Loucy (cell line): ENCODE data around the gene FOXO6.

Source experiments
- H2AFZ ChIP-seq: fragments of 200-600 bp; sonication (generic); 2 replicates; pipeline ENCODE4 v1.6.0; 2016; ENCODE audit warnings: antibody characterized with exemption, mild to moderate bottlenecking, low read length, moderate library complexity
- H3F3A ChIP-seq: fragments of 200-600 bp; 2 replicates; pipeline ENCODE4 v1.6.0; 2016; ENCODE audit warnings: antibody characterized with exemption, low read depth, mild to moderate bottlenecking
- H3K27me3 ChIP-seq: fragments of 200-600 bp; sonication (generic); 2 replicates; pipeline ENCODE4 v1.6.1; 2014; ENCODE audit warnings: low read length, mild to moderate bottlenecking; ENCODE audit not compliant: insufficient read depth, poor library complexity, severe bottlenecking
- H3K36me3 ChIP-seq: fragments of 200-600 bp; sonication (generic); 2 replicates; pipeline ENCODE4 v1.6.1; 2016; ENCODE audit warnings: low read length; ENCODE audit not compliant: insufficient read depth
- H3K4me1 ChIP-seq: fragments of 200-600 bp; sonication (generic); 2 replicates; pipeline ENCODE4 v1.5.1; 2014; ENCODE audit warnings: low read length, mild to moderate bottlenecking; ENCODE audit not compliant: insufficient read depth, poor library complexity, severe bottlenecking
- H3K4me2 ChIP-seq: fragments of 200-600 bp; sonication (generic); 2 replicates; pipeline ENCODE4 v1.6.0; 2014; ENCODE audit warnings: antibody characterized with exemption, low read length, low read depth, mild to moderate bottlenecking; ENCODE audit not compliant: poor library complexity, severe bottlenecking
- H3K4me3 ChIP-seq: fragments of 200-600 bp; sonication (generic); 2 replicates; pipeline ENCODE4 v1.5.1; 2014; ENCODE audit warnings: low read length, mild to moderate bottlenecking, mixed read lengths; ENCODE audit not compliant: poor library complexity, severe bottlenecking
- H3K79me2 ChIP-seq: fragments of 200-600 bp; sonication (generic); 2 replicates; pipeline ENCODE4 v1.6.1; 2014; ENCODE audit warnings: low read length; ENCODE audit not compliant: insufficient read depth
- H3K9ac ChIP-seq: fragments of 200-600 bp; sonication (generic); 2 replicates; pipeline ENCODE4 v1.6.0; 2014; ENCODE audit warnings: mild to moderate bottlenecking, low read depth, low read length, moderate library complexity; ENCODE audit not compliant: poor library complexity, severe bottlenecking
- H3K9me2 ChIP-seq: fragments of 200-600 bp; sonication (generic); replicated peaks from 2 replicates; pipeline ENCODE4 v1.6.1; 2016; ENCODE audit warnings: low read depth, low read length, mixed read lengths
- H3K9me3 ChIP-seq: fragments of 200-600 bp; sonication (generic); 2 replicates; pipeline ENCODE4 v1.6.1; 2014; ENCODE audit warnings: mild to moderate bottlenecking, antibody characterized with exemption, low read length, low read depth; ENCODE audit not compliant: insufficient read depth
- H4K20me1 ChIP-seq: fragments of 200-600 bp; sonication (generic); 2 replicates; pipeline ENCODE4 v1.6.0; 2014; ENCODE audit warnings: antibody characterized with exemption, low read length, mild to moderate bottlenecking; ENCODE audit not compliant: insufficient read depth, poor library complexity, severe bottlenecking
- CTCF ChIP-seq: fragments of 200-600 bp; sonication (generic); conservative IDR thresholded peaks from 2 replicates; pipeline ENCODE4 v1.5.1; 2014; ENCODE audit warnings: mild to moderate bottlenecking, antibody characterized with exemption, low read length
- EZH2phosphoT487 ChIP-seq: fragments of 200-600 bp; IDR thresholded peaks from 2 replicates; pipeline ENCODE4 v1.6.1; 2018; ENCODE audit warnings: antibody characterized with exemption, mild to moderate bottlenecking, moderate library complexity, borderline replicate concordance

FOXO6 gene

GRCh38 chr1:41374711-41375110 is 13.5 kb downstream of the FOXO6 start:
- Histone ChIP-seq H3K4me3 (no peak overlapping the region), H3K9me3 (no peaks in the 10 kb centered on the region), H3K9ac (no peak overlapping the region), H2AFZ (no peak overlapping the region), H3K9me2 (no peaks in the 10 kb centered on the region), H3F3A (no peaks in the 10 kb centered on the region), H4K20me1 (no peaks in the 10 kb centered on the region), H3K36me3 (no peaks in the 10 kb centered on the region), H3K4me1 (peaks cover 45% of the 10 kb centered on the region), H3K79me2 (peaks cover 10% of the 10 kb centered on the region; the same call in 1 of the 2 replicates), H3K4me2 (no peak overlapping the region), H3K27me3 (no peaks in the 10 kb centered on the region)
- TF ChIP-seq EZH2phosphoT487 (no peak), CTCF (no peak)

- no peaks in the 10 kb centered on the region for H3F3A ChIP-seq
- H3K79me2 ChIP-seq, result peaks cover 10% of the 10 kb centered on the region; the same call in 1 of the 2 replicates
- no peaks in the 10 kb centered on the region for H3K36me3 ChIP-seq
- no peak for TF ChIP-seq EZH2phosphoT487
- no peak for TF ChIP-seq CTCF
- no peak overlapping the region for H3K4me3 ChIP-seq
- H3K9me3 ChIP-seq, result no peaks in the 10 kb centered on the region
- no peak overlapping the region for H3K9ac ChIP-seq
- H3K4me1 ChIP-seq, result peaks cover 29% of the 10 kb centered on the region
- H3K4me2 ChIP-seq, result no peak overlapping the region
- H4K20me1 ChIP-seq, result no peaks in the 10 kb centered on the region
- H2AFZ ChIP-seq, result no peak overlapping the region
- no peaks in the 10 kb centered on the region for H3K27me3 ChIP-seq
- H3K9me2 ChIP-seq, result no peaks in the 10 kb centered on the region
Measured at GRCh38 chr1:41377397-41377796, 16.2 kb downstream of the FOXO6 start.

- no peaks in the 10 kb centered on the region for H3K9me3 ChIP-seq
- H3K4me1 ChIP-seq, result peaks cover 21% of the 10 kb centered on the region
Measured at GRCh38 chr1:41378222-41378621, 17.0 kb downstream of the FOXO6 start.

More at GRCh38 chr1:41378222-41378621, 17.0 kb downstream of the FOXO6 start:
- no peak overlapping the region for H3K9ac ChIP-seq
- H3K4me3 ChIP-seq, result no peak overlapping the region
- no peaks in the 10 kb centered on the region for H3F3A ChIP-seq
- TF ChIP-seq CTCF (no peak), EZH2phosphoT487 (no peak)
- no peak overlapping the region for H2AFZ ChIP-seq
- H3K9me2 ChIP-seq, result no peaks in the 10 kb centered on the region
- H4K20me1 ChIP-seq, result no peaks in the 10 kb centered on the region
- H3K27me3 ChIP-seq, result no peaks in the 10 kb centered on the region
- H3K79me2 ChIP-seq, result peaks cover 7% of the 10 kb centered on the region; the same call in 1 of the 2 replicates
- no peaks in the 10 kb centered on the region for H3K36me3 ChIP-seq
- H3K4me2 ChIP-seq, result no peak overlapping the region
